Liver (tissue), 9 donors: ENCODE results near the gene POC5. TPM values are rescaled to one million over a fixed set of nuclear protein-coding genes. Genes with fewer than 3 reads are reported as not detected.

ENCODE experiments used
- DNase-seq: peaks from one replicate; pipeline ENCODE4 v3.0.0-alpha.2; 2017; ENCODE audit warnings: low spot score
- H3K27ac ChIP-seq, 2 donors: one replicate each; pipeline ENCODE4 v1.7.0; 2013; ENCODE audit warnings: inconsistent platforms in 2 of 2, low read length in 2 of 2, control low read depth in 1 of 2, low read depth in 1 of 2, mild to moderate bottlenecking in 1 of 2
- H3K27me3 ChIP-seq, 4 donors: one replicate each; pipeline versions ENCODE4 v1.6.1 to v1.7.0; 2013; ENCODE audit warnings: low read length in 3 of 4, inconsistent platforms in 1 of 4, mild to moderate bottlenecking in 1 of 4, moderate library complexity in 1 of 4; ENCODE audit not compliant: control insufficient read depth in 4 of 4, insufficient read depth in 4 of 4
- H3K36me3 ChIP-seq, 4 donors: one replicate each; pipeline versions ENCODE4 v1.6.1 to v1.7.0; 2013; ENCODE audit warnings: low read length in 3 of 4, mild to moderate bottlenecking in 3 of 4, low read depth in 1 of 4, moderate library complexity in 1 of 4; ENCODE audit not compliant: control insufficient read depth in 4 of 4, insufficient read depth in 3 of 4
- H3K4me1 ChIP-seq, 4 donors: one replicate each; pipeline versions ENCODE4 v1.6.1 to v1.7.0; 2013; ENCODE audit warnings: low read length in 3 of 4, mild to moderate bottlenecking in 3 of 4, moderate library complexity in 1 of 4; ENCODE audit not compliant: control insufficient read depth in 4 of 4, insufficient read depth in 4 of 4
- H3K4me3 ChIP-seq, 3 donors: one replicate each; pipeline versions ENCODE4 v1.6.1 to v1.7.0; 2013; ENCODE audit warnings: low read length in 3 of 3, control low read depth in 1 of 3, low read depth in 1 of 3, mild to moderate bottlenecking in 1 of 3
- H3K9ac ChIP-seq, 2 donors: one replicate each; pipeline ENCODE4 v1.7.0; 2013; ENCODE audit warnings: low read length in 2 of 2, mild to moderate bottlenecking in 2 of 2, moderate library complexity in 2 of 2, control low read depth in 1 of 2, low read depth in 1 of 2
- H3K9me3 ChIP-seq, 4 donors: one replicate each; pipeline versions ENCODE4 v1.6.1 to v1.7.0; 2013; ENCODE audit warnings: low read length in 3 of 4; ENCODE audit not compliant: control insufficient read depth in 4 of 4
- ATF3 ChIP-seq: IDR thresholded peaks from 2 replicates; pipeline ENCODE4 v1.6.1; 2016; ENCODE audit warnings: antibody characterized with exemption
- CTCF ChIP-seq: fragments of 150-350 bp; IDR thresholded peaks from 2 replicates; pipeline ENCODE4 v1.5.1; 2017; ENCODE audit warnings: improper control_type of control experiment, low read depth, low read length; ENCODE audit not compliant: missing input control
- EGR1 ChIP-seq, 2 donors: IDR thresholded peaks; 2 replicates each; pipeline ENCODE4 v1.6.1; 2016 to 2018; ENCODE audit warnings: antibody characterized with exemption in 2 of 2, low read depth in 2 of 2
- FOXA1 ChIP-seq: IDR thresholded peaks from 2 replicates; pipeline ENCODE4 v1.6.1; 2016; ENCODE audit warnings: antibody characterized with exemption
- FOXA2 ChIP-seq: IDR thresholded peaks from 2 replicates; pipeline ENCODE4 v1.6.1; 2016; ENCODE audit warnings: antibody characterized with exemption
- GABPA ChIP-seq, 2 donors: IDR thresholded peaks in 1 of 2; conservative IDR thresholded peaks in 1 of 2; 2 replicates each; pipeline ENCODE4 v1.6.1; 2016; ENCODE audit warnings: antibody characterized with exemption in 2 of 2, mild to moderate bottlenecking in 1 of 2, moderate library complexity in 1 of 2
- HNF4A ChIP-seq, 2 donors: conservative IDR thresholded peaks; 2 replicates each; pipeline ENCODE4 v1.6.1; 2016; ENCODE audit warnings: antibody characterized with exemption in 2 of 2, mild to moderate bottlenecking in 2 of 2
- HNF4G ChIP-seq: IDR thresholded peaks from 2 replicates; pipeline ENCODE4 v1.6.1; 2016; ENCODE audit warnings: antibody characterized with exemption
- JUND ChIP-seq, 2 donors: IDR thresholded peaks; 2 replicates each; pipeline ENCODE4 v1.6.1; 2016; ENCODE audit warnings: antibody characterized with exemption in 2 of 2
- MAX ChIP-seq: IDR thresholded peaks from 2 replicates; pipeline ENCODE4 v1.6.1; 2016; ENCODE audit warnings: antibody characterized with exemption
- NR2F2 ChIP-seq: IDR thresholded peaks from 2 replicates; pipeline ENCODE4 v1.6.1; 2016; ENCODE audit warnings: antibody characterized with exemption
- RAD21 ChIP-seq, 2 donors: IDR thresholded peaks; 2 replicates each; pipeline ENCODE4 v1.6.1; 2016; ENCODE audit warnings: antibody characterized with exemption in 2 of 2, mild to moderate bottlenecking in 2 of 2
- RXRA ChIP-seq, 2 donors: IDR thresholded peaks; 2 replicates each; pipeline ENCODE4 v1.6.1; 2017 to 2018; ENCODE audit warnings: antibody characterized with exemption in 2 of 2, mild to moderate bottlenecking in 1 of 2
- TAF1 ChIP-seq: conservative IDR thresholded peaks from 2 replicates; pipeline ENCODE4 v1.6.1; 2016; ENCODE audit warnings: antibody characterized with exemption, mild to moderate bottlenecking
- YY1 ChIP-seq: IDR thresholded peaks from 2 replicates; pipeline ENCODE4 v1.6.1; 2016; ENCODE audit warnings: antibody characterized with exemption, mild to moderate bottlenecking
- ZBTB33 ChIP-seq: IDR thresholded peaks from 2 replicates; pipeline ENCODE4 v1.6.1; 2016; ENCODE audit warnings: antibody characterized with exemption
- WGBS: extraction: QIAGEN DNeasy Blood & Tissue Kit; methylation state at CpG from one replicate; pipeline ENCODE4 v1.1.7; 2013; 5-methylcytosine and 5-hydroxymethylcytosine counted together
- polyA plus RNA-seq, 2 donors: library from polyadenylated mRNA; stranded (reverse) in 1 of 2; unstranded in 1 of 2; fragments of 200-250 nt in 1 of 2; fragments of >200 nt in 1 of 2; fragmentation: Nextera tagmentation in 1 of 2; extraction: Ambion mirVana in 1 of 2; gene quantifications; one replicate each; pipeline versions ENCODE4 v1.2.1 to v1.2.3, GENCODE V29; 2013 to 2015
- total RNA-seq, 2 donors: library from RNA; depleted of rRNA; stranded (reverse); fragments of >200 nt; gene quantifications; one replicate each; pipeline ENCODE4 v1.2.3, GENCODE V29; 2014
- donor health status: healthy.
- donor health status: healthy.
- donor health status: healthy.
- donor health status: healthy.
- donor health status: healthy.

Gene POC5
- total and polyA plus RNA-seq, 4 donors = 2.3 to 6.7 (median 5.1) TPM

- peaks cover 0 to 1% (median 0%) of the 10 kb centered on the region in 4 donors for H3K4me1 ChIP-seq
- H3K9ac ChIP-seq = no peak overlapping the region
- H3K27ac ChIP-seq = no peak overlapping the region
- no peak for TF ChIP-seq CTCF
- TF ChIP-seq FOXA2 = no peak
- no peak for TF ChIP-seq RAD21 (IDR thresholded peaks at IDR 0.05)
- TF ChIP-seq HNF4G = no peak
- no peak for TF ChIP-seq MAX
- TF ChIP-seq ATF3 = no peak
- TF ChIP-seq HNF4A (conservative IDR thresholded peaks at IDR 0.05) = no peak
- no peak for TF ChIP-seq GABPA (IDR thresholded peaks at IDR 0.05 in 1 of 2, conservative IDR thresholded peaks at IDR 0.05 in 1 of 2)
- no peak for TF ChIP-seq JUND (IDR thresholded peaks at IDR 0.05)
- TF ChIP-seq YY1 = no peak
- TF ChIP-seq RXRA (IDR thresholded peaks at IDR 0.05) = no peak
- TF ChIP-seq FOXA1 = no peak
- no peaks in the 10 kb centered on the region for H3K27me3 ChIP-seq
- 99% methylated on average over 1 of the region's 1 CpG for WGBS
- no peak overlapping the region for H3K4me3 ChIP-seq
- H3K9me3 ChIP-seq = no peaks in the 10 kb centered on the region
- no peak for DNase-seq
- peaks cover 0 to 5% (median 3%) of the 10 kb centered on the region in 4 donors for H3K36me3 ChIP-seq
Measured at GRCh38 chr5:75675783-75676182, 41.5 kb downstream of the POC5 start.

- Histone ChIP-seq H3K9ac (no peak overlapping the region), H3K9me3 (no peaks in the 10 kb centered on the region), H3K27me3 (no peaks in the 10 kb centered on the region), H3K4me3 (no peak overlapping the region), H3K4me1 (peaks cover 0 to 15% (median 5%) of the 10 kb centered on the region in 4 donors), H3K36me3 (peaks cover 0 to 5% (median 3%) of the 10 kb centered on the region in 4 donors), H3K27ac (no peak overlapping the region)
- TF ChIP-seq EGR1 (IDR thresholded peaks at IDR 0.05; ENCODE audit: low read depth in 2 of 2) (no peak), FOXA1 (no peak), FOXA2 (no peak), ZBTB33 (no peak), RXRA (IDR thresholded peaks at IDR 0.05) (no peak), TAF1 (no peak), GABPA (IDR thresholded peaks at IDR 0.05 in 1 of 2, conservative IDR thresholded peaks at IDR 0.05 in 1 of 2) (no peak), HNF4G (no peak), NR2F2 (no peak)
- no peak for DNase-seq
- WGBS = 90% methylated on average over 3 of the region's 3 CpGs
Measured at GRCh38 chr5:75672616-75673015, 44.6 kb downstream of the POC5 start.
